HG03460 (cell line): Measurements from ENCODE around the gene ZBTB7C.

Experiments used
- ATAC-seq: cut with Tn5 transposase; IDR thresholded peaks from one replicate; pipeline ENCODE4 v1.9.1; 2021; ENCODE audit not compliant: unreplicated experiment

The ZBTB7C gene

GRCh38 chr18:48326901-48327675 is 82.1 kb downstream of the ZBTB7C start:
- no peak for ATAC-seq

DNA sequence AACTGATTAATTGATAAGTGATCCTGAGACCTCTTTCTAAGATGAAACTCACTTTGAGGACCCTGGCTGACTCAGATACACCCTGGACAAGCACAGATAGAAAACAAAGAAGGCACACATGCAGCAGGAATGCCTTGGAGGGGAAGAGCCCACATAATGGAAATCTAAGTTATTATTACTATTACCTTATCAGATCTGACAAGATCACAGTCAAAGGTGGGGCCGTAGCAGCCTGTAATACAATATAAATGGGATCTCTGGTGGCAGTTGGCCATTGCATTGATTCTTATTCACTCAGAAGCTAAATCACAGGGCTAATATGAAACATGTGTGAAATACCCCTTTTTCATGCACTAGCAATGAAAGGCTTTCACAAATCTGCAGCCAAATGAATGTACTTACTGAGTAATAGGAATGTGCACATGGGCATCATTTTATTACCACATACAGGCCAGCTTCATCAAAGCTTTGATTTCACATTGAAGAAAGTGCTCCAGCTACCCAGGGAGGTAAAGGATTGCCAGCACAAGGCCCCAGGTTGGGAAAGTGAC is 84.0 kb downstream of the ZBTB7C start:
- ATAC-seq = no peak

DNA sequence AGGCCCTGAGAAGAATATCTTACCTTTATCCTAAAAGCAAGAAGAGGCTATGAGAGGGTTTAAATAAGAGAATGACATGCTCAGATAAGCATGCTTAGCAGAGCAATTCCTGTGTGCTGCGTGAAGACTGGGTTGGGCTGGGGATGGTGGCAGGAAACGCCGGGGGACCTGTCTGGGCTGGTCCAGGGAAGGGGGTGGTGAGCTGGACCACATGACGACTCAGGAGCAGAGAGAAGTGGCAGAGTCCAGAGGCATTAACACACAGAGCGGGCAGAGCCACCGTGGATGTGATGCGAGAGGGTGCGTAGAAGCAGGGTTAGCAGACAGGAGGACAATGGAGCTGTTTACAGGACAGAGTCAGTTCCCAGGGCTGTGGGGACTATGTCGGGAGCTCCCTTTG is 84.5 kb downstream of the ZBTB7C start:
- ATAC-seq = no peak

DNA sequence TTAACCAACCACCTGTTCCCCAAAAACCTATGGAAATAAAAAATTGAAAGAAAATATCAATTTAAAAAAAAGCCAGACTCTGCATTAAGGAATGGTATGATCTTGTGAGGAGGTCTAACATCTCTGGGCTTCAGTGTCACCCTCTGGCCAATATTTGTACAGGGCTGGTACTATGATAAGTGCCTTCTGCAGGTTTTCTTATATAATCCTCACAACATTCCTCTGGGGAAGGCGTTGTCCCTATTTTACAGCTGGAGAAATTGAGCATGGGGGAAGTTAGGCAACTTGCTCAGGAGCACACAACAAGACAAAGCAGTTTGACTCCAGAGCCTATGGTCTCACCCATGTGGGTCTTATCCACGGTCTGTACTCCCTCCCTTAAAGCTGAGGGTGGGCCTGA is 86.0 kb downstream of the ZBTB7C start:
- ATAC-seq = no peak

- ATAC-seq = no peak
Measured at GRCh38 chr18:48321536-48321935, 87.6 kb downstream of the ZBTB7C start.

- ATAC-seq = no peak
Measured at GRCh38 chr18:48321121-48321520, 88.1 kb downstream of the ZBTB7C start.

DNA sequence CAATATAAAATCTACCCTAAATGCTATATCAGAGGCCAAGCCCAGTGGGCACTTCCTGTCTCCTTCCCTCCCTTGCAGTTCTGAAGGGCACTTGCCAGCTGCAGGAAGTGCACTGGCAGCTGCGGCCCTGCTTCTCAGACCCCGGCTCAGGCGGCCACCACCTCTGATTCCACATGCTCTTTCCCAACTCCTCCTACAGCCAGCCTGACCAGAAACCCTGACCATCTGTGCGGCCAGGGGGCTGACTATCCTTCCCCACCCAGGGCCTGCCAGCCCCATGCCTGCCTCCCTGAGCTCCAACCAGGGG is 88.6 kb downstream of the ZBTB7C start:
- ATAC-seq = no peak

- ATAC-seq = no peak
Measured at GRCh38 chr18:48319801-48320638, 89.2 kb downstream of the ZBTB7C start.

GRCh38 chr18:48318436-48318835 is 90.7 kb downstream of the ZBTB7C start:
- ATAC-seq = no peak

DNA sequence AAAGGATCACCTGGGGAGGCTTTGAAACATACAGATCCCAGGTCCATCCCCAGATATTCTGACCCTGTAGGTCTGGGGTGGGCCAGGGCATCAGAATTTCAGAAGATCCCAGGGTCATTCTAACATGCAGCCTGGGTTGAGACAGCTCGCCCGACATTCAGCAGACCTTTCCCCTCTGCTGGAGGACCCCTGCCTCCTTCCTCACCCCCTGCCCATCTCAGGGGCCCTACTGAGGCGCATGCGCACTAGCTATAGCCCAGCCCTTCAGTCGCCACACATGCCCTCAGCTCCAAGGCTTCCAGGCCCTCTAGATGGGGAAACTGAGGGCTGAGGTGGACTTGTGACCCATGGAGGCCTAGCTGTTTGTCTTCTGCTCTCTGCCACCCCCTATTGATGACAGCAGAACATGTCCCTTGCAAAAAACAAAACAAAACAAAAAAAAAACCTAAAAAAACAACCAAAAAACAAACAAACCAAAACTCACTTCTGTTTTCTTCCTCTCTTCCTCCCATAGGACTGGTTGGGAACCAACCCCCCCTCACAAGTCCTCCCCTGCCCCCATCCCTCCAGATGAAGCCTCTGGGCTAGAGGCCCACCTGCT is 91.3 kb downstream of the ZBTB7C start:
- no peak for ATAC-seq

DNA sequence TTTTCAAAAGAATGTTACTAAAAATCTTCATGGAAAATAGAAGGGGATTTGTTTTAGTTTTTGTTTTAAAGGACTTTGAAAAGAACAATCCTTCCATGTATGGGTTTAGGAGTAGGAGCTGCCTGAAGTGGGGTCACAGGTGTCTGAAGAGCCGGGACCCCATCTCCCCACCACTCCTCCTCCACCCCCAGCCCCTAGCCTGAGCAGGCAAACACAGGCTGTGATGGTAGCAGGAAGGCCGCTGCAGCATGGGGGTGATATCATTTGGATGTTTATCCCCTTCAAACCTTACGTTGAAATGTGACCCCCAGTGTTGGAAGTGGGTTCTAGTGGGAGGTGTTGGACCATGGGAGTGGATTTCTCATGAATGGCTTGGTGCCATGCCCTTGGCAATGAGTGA is 93.0 kb downstream of the ZBTB7C start:
- no peak for ATAC-seq

GRCh38 chr18:48314690-48315089 is 94.5 kb downstream of the ZBTB7C start:
- ATAC-seq = no peak

GRCh38 chr18:48313792-48314191 is 95.4 kb downstream of the ZBTB7C start:
- ATAC-seq = no peak

- no peak for ATAC-seq
Measured at GRCh38 chr18:48312066-48312465, 97.1 kb downstream of the ZBTB7C start.

DNA sequence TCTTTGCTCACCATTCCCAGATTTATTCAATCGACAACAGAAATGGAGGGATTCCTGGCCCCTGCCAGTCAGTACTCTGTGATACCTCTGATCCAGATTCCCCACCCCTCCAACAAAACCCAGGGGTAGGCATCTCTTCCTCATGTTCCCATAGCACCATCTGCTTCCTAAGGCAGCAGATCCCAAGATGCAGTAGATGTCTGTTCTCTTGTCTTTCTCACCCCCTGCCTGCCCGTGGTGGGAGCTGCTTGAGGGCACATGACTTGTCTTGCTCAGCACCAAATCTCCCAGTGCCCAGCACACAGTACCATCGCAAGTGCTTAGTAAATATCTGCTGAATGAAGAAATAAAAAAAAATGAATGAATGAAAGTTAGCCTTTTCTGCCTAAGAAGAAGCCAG is 98.2 kb downstream of the ZBTB7C start:
- no peak for ATAC-seq

DNA sequence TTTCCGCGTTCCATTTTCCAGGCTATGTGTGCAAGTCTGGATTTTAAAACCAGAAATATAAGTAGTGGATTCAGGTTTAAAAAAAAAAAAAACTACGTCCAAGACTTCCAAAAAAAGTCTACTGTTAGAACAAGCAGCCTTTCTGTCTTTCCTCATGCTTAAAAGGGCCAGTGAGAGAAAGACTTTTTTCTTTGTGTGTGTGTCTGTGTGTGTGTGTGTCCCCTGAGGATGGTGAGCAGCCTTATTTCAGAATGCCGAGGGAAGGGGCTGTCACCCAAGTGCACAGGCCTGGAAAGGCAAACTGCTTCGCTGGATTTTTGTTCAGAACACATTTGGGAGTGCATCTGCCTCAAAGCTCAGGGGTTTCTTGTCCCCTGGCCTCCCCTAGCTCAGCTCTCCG is 98.8 kb downstream of the ZBTB7C start:
- ATAC-seq = no peak

GRCh38 chr18:48308755-48309575 is 100.2 kb downstream of the ZBTB7C start:
- ATAC-seq = no peak

DNA sequence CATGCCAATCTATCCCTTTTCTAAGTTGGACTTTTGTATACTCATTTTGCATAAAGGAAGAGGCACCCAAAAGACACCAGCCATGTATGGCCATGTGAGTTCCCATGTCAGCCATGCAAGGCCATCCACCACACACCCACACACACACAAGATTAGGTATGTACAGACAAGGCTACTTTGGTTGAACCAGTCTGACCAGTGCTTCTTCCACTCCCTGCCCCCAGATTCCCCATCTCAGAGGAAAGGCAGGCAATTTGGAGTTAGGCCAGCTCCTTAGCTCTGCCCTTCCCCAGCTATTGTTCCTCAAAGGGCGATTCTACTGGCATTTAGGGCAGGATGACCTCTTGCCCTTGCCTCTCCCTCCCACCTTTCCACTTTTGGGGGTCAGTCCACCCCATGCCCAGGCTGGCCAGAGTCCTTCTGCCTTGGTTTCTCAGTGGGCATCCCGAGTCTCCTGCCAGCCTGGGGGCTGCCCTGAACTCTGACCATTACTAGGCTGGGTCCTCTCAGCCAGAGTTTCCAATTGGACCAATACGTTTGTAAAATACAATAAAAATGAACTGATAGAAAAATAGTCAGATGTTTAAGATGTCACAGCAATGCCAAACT is 101.1 kb downstream of the ZBTB7C start:
- no peak for ATAC-seq

GRCh38 chr18:48306838-48307237 is 102.3 kb downstream of the ZBTB7C start:
- ATAC-seq = no peak

- ATAC-seq = no peak
Measured at GRCh38 chr18:48304906-48305693, 104.1 kb downstream of the ZBTB7C start.
